Stimulated activated CD8-positive, alpha-beta memory T cell treated with anti-CD3 and anti-CD28 coated beads, Interleukin-15, amount 100 ng/mL, for 4 hours (primary cell): ENCODE measurements around the gene LPAR3.

Source experiments
- DNase-seq, 2 donors: peaks; one replicate each; pipeline ENCODE4 v3.0.0-alpha.2; 2020; ENCODE audit warnings: low read depth in 2 of 2

LPAR3 gene

DNA sequence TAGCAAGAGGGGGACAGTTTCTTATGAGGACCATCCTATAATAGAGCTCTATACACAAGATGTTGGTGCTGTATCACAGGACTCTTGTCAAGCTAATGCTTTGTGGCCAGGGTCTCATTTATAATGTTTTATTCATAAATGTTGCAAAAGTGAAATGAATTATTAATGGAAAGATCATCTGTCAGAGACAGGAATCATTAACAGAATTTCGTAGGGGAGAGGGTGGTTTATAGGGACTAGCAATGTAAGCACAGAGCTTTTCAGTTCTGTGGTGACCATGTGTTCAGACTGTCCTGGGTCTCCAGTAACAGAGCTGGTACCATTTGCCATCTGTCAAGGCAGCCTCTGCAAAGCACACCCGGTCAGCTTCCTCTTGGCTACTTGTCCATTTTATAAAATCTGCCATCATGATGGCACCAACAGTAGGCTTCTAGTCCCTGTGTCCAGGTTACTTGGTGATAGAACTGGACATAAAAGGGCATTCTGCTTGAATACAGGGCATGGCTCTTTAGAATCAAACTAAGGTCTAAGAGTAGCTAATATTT, 36.2 kb downstream of the LPAR3 start:
- no peak for DNase-seq

DNA sequence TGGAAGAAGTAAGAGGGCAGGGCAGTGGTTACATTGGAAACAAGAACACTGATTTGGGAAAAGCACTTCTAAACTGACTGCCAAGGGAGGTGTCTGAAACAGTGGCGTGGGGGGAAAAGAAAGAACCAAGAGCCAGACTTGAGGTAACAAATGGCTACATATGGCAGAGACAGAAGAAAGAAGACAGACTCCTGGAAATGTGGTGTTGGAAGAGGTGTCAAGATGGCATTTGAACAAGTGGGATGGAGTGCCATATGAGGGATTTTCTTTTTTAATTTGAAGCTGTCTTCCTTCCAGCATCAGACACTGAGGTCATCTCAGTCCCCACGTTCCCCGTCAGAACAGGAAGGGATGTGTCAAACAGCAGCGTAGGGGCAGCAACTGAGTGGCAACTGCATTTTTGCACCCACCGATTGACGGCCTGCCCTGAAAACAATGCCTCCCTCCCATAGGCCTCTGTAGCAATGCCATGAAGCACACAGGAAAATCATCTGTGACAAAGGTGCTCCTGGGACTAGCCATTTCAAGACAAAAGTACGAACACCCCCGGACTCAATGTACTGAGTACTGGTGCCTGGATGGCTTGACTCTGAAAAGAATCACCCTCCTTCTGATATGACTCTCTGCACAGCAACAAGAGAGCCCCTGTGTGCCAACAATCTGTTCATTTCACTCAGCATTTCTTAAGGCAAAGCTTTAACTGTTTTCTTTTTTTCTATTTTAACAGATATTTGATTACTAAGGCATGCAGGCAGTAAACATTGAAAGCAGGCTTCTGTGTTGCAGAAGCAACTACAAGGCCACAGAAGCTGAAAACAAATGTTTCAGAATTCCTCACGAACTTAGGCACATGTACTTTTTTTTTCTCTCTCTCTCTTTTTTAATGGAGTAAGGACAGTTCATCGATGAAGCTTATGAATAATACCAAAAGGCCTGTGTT, 37.0 kb downstream of the LPAR3 start:
- no peak for DNase-seq

DNA sequence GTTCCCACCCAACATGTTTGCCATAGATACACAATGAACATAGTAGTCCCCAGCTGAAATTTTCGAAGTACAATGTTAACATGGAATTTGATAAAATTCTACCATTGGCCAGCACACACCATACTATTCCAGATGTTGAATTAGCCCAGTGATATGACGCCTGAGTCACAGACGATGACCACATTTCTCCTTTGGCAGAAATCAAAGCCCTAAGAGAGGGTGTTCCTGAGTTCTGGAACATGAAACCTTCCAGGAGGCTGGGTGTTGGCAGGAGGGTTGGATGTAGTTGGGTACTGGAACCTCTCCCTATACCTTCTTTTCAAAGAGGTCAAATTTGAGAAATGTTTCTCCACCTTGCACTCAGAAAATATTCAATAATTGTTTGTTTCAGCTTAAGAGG, 37.8 kb downstream of the LPAR3 start:
- DNase-seq, result no peak

DNA sequence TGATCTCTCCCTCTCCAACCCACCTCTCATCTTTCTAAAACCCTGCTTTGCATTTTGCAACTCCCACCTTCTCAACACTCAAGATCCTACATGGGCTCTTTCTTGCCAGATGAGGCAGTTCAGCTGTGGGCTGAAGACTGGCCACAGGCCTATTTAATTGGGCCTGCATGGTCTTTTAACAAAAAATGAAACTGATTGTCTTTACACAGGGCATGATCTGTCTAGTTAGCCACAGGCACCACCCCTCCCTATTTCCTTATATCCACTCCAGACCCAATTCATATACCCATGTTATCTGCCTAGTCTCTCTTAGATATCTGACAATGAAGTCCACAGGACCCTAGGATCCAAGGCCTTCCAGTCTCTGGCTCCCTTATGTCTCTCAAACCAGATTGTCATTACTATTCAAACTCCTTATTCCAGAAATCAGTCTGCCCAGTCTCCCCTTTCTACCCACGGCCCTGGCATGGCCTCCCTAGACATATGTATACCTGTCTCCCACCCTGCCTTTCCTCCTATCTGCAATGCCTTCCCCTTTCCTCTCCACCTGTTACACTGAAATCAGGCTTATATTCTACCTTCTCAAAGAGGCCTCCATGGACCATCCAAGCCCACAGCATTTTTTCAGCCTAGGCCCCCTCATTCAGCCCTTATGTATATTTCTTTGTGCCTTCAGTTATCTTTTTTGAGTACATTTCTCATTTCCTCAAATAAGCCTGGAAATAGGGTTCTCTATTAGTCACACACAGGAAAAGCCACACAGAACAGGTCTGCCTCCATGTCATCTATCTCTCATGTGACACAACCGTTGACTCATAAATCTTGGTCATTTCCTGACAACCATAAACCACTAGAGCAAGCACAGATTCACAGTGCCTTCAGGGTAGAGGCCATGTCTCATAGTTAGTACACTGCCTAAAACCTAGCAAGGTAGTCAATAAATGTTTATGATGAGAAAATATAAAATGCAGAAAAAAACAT, 39.0 kb downstream of the LPAR3 start:
- DNase-seq, result peak in 1 of 2 donors; percentile 31

DNA sequence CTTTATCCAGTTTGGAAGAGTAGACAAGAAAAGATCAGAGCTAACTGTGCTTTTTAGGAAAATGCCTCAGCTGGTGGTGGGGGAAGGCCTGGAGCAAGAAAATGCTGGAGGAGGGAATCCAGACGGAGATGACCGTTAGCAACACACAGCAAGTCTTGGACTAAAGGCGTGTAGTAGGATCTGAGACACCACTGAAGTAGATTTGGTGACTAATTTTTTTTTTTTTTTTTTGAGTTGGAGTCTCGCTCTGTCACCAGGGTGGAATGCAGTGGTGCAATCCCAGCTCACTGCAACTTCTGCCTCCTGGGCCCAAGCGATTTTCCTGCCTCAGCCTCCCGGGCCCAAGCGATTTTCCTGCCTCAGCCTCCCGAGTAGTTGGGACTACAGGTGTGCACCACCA, 41.2 kb downstream of the LPAR3 start:
- no peak for DNase-seq

DNA sequence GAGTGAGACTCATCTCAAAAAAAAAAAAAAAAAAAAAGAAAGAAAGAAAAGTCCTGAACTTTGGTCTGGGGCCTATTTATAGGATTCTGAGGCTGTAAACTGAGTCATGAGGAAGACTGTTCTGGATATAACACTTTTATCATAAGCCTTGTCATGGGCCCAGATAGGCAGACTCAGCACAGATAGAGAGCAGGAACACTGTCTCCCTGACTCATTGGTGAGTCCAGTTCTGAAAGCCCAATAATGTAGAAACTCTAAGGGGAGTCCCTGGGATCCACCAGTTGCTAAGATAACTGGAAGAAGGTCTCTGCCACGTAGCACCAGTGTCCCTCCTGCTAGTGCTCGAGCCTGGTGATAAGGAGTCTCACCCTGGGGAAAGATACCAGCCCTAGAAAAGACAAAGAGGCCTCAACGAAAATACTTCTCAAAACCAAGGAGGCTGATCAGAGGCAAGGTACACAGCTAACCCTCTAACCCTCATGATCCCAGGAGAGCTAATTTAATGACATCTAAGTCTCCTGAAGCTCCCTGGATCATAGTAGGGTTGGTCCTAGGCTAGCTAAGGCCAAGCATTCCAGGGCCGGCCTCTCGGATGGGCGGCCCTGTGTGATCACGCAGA, 43.5 kb downstream of the LPAR3 start:
- no peak for DNase-seq

DNA sequence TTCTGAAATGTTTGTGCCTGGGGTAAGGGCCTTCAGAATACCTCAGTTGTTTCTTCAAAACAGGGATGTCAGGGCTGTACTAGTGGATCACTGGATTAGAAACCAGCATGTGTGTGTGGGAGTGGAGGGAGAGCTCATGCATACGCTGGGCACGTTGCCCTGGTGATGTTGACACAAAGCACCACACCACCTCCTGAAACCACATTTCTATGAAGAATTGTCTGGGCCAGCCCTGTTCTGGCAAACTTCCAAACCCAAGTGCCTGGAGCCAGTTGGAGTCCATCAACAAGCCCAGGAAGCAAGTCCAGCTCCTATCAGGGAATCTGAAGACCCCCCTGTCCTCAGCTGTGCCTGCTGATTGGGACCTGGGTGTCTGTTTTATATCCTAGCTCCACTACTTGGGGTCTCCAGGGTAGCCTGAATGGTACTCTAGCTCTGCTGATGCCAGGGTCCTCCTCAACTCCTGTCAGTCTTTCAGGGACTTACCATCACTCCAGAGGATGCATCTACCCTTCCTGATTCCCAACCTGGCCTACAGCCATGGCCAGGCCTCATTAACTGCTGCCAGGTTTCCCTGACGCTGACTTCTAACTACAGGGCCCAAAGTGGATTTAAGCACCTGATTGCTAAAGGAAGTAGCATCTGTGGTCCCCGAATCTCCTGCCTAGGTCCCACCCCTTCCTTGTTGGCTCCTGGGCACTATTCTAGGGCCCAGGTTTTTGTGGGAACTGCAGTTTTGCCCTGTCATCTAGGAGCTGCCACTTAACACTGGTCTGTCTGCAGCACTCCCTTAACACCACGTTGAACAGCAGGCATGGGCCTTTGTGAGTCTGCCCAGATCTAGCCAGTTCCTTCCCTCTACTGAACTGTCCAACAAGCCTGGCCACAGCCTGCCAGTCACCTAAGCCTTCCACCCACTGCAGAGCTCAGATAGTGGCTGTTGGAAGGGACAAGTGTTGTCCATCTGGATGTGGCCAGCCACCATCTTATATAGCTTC, 45.5 kb downstream of the LPAR3 start:
- DNase-seq, result no peak

DNA sequence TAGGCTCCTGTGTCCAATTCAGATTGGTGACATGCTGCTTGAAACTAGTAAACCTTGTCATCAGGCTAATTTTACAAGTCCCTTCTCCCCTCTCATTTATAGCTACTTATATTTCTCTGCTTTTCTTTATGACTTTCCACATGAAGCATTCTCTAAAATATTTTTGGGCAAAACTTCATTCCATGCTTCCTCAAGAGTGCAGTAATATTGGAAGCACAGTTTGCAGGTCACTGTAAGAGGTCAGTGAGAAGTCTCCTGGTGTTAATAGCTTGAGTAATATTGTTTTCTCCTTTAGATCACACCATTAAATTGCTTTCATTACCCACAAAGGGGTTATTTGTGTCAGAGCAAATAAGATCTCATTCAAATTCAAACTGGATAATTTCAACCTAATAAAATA, 46.6 kb downstream of the LPAR3 start:
- DNase-seq, result no peak

DNA sequence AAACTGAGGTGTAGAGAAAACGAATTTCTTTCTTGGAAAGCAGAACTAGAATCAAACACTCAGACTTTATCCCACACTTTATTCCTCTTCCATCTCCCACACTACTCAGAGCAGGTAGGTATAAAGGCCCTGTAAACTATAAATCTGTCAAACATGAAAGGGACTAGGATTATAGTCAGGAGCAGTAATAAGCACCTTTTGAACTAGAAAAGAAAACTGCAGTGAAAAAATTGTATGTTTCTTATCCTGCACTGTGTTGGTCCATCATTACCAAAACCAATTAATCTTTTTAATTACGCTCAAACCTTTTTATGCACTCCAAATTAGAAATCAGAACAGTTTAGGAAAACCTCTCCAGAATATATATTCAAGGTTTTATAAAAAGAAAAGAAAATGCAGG, 47.6 kb downstream of the LPAR3 start:
- DNase-seq, result no peak

DNA sequence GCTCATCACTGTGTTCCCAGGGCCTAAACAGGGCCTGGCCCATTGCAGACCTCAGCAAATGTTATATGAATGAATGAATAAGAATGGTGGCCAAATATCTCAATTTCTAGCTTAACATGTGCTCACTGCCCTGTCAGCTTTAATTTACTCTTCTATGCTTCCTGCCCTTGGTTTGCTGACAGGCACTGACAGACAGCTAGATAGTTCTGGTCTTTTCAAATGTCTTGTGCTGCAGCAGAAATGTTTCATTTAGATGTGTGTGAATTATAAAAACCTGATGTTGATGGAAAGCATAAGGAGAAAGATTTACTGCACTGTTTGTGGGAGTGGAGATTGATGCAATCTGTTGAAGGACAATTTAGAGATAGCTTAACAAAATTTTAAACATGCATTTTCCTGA, 48.9 kb downstream of the LPAR3 start:
- no peak for DNase-seq

DNA sequence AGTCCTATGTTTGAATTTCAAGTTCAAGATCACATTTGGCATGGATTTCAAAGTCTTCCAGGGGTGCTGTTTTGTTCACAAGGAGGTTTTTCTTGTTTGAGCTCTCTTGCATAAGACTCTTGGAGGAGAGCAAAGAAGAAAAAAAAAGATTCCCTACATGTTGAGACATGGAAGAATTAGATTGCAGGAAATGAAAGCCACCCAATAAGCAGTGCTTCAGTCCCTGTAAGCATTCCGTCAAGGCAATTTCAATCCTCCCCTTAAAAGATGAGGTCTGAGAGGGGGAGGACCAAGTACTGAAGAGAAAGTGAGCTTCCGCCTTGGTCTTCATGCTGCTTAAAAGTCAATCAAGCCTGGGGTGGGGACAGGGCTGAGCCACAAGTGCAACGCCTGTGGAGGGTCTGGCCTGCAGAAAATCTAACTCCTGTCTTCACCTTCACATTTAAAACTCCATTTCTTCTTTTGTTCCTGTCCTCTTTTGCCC, 50.2 kb downstream of the LPAR3 start:
- DNase-seq, result no peak

DNA sequence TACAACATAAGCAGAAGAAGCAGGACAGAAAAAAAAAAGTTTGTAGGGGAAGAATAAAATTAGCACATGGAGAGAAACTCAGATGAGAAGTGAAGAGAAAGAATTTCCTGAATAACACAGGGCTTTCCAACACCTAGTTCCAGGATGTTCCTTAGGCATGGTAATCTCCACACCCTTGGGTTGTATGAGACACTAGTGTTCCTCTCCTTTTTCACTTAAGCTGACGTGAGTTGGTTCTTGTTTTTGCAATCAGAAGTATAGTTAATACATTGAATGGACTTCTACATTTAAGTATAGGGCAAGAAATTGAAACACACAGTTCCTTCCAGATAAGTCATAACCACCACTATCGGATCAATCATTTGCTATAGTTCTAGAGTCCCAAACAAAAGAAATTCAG, 51.0 kb downstream of the LPAR3 start:
- DNase-seq, result no peak

DNA sequence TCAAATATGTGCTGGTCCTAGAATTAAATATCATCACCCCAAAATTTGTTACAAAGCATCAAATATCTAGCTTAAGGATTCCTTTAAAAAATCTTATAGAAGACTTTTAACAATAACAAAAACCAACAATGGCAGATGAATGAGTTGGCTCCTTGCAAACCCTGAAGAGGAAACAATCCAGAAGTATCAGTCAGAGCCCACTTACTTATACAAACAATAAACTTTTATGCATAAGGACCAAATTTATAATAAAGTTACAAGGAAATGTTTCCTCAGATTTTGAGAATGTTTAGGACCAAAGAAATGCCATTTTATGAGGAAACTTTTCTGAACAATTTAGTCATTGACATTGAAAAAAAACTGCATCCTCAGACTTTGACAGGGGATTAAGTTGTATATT, 52.7 kb downstream of the LPAR3 start:
- DNase-seq, result no peak

DNA sequence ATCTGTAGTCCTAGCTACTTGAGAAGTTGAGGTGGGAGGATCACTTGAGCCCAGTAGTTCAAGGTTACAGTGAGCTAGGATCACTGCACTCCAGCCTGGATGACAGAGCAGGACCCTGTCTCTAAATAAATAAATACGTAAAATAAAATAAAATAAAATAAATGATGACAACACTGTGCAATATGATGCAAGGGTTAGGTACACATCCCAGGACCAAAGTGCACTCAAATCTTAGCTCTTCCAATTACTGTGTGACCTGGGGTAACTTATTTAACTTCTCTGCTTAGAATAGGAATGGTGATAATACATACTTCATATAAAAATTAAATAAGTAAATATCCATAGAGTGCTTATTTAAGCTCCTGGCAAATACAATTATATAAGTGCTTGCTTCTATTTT, 53.5 kb downstream of the LPAR3 start:
- no peak for DNase-seq

DNA sequence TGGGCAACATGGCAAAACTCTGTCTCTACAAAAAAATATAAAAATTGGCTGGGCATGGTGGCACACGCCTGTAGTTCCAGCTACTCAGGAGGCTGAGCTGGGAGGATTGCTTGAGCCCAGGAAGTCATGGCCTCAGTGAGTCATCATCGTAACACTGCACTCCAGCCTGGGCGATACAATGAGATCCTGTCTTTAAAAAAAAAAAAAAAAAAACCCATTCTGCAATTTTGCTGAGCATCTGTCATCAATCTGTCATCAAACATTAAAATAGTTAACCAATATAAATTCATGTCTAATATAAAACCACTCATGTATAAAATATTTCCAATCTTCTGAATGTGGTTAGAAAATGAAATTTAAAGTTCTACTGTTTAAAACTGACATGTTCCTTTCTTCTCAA, 56.9 kb downstream of the LPAR3 start:
- no peak for DNase-seq

DNA sequence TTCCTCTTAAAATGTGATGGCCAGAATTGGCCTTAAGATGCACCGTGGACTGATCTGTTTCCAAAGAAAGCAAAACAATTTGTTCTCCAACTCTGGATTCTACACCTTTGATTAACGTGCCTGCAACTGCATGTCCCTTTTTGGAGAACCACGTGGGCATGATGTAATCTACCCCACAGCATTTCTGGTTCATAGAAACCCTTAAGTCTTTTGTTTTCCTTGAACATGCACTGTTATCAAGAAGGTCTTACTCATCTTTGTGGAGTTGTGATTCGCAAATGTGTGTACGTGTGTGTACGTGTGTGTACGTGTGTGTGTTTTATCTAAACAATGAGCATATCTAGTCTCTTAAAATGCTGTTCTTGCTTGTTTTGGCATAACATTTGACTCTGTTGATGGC, 57.8 kb downstream of the LPAR3 start:
- DNase-seq, result no peak

DNA sequence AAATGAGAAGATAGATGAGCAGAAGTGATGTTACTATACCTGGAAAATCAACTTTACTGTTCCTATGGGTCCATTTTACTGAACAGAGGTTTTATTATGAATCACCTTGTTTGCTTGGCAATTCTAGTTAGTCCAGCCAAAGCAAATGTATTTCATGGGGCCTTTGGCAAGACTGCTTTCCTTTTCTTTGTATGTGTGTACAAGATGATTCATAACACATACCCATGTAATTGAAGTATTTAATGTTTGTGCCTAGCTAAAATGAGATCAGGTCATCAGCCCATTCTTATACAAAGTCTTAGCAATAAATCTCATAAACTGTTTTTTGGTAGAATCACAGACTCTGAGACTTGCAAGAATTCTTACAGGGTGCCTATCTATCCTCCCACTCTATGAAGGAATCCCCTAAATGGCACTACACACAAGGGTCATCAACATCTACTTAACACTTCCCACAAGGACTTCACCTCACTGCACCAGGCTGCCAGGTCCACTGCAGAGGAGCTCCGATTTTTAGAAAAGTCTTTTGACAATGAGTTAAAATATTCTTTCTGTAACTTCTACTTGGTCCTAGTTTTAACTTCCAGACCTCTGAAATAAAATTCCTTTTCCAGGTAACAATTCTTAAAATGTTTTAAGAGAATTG, 58.5 kb downstream of the LPAR3 start:
- no peak for DNase-seq

DNA sequence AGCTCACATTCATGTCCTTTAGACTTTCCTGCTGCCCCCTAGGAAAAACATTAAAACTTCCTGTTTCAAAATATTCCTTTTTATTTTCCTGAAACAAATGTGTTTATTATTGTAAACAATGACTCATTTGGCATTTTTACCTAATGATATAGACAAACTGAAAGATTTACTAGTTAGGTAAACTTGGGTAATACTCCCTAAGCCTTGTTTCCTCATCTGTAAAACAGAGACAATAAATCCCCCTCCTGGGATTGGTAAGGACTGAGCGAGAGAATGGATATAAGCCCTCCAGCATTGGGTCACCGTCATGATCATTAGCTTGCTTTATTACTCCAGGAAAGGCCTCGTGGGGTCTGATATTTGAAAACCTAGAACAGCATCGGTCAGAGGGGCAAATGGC, 59.8 kb downstream of the LPAR3 start:
- DNase-seq, result no peak

DNA sequence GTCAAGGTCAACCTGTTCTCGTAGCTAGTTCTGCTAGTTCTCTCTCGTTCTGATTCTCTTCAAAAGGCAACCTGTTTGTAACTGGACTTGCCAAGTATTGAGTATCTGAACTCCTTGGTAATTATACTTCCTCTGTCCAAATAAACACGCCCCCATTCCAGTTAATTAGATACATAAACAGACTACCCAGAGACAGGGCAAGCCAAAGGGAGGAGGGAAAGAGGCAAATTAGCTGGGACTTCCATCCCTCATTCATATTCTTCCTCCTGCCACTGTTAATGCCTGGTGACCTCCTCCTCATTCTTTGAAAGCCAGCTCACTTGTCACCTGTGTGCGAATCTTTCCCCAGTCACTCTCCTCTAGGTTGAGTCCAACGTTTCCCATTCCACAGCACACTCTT, 62.9 kb downstream of the LPAR3 start:
- DNase-seq, result no peak

DNA sequence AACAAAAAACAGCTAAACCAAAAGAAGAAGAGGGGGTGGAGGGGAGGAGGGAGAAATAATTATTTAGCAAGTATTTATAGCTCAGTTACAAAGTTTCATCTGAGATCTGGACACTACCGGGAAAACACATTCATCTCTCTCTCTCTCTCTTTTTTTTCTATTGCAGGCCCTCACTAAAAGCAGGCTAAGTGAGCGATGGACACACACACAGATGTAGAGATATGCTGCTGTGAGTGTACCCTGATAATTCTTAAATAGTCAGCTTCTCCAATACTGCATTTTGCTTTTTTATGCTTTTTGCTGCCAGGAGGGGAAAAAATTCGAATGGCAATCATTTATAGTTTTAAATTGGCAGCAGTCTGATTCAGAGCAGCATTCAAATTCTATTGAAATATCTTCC, 65.0 kb downstream of the LPAR3 start:
- DNase-seq, result no peak
